ENCODE data around the gene OVCA2. TPM values are rescaled to one million over a fixed set of nuclear protein-coding genes. Genes with fewer than 3 reads are reported as not detected.

Gene OVCA2
- total RNA-seq, 1 donor from 2014 or later, result 25.6 TPM

- Mint-ChIP-seq H3K36me3 (ENCODE audit: low read depth) (peaks cover 7% of the 10 kb centered on the region), H3K4me1 (peaks cover 14% of the 10 kb centered on the region), H3K4me3 (no peak overlapping the region), H3K27me3 (ENCODE audit: low read depth) (peaks cover 66% of the 10 kb centered on the region), H3K27ac (ENCODE audit: unreplicated experiment) (no peak overlapping the region), H3K9me3 (no peaks in the 10 kb centered on the region)
- TF ChIP-seq, protein P1, sequence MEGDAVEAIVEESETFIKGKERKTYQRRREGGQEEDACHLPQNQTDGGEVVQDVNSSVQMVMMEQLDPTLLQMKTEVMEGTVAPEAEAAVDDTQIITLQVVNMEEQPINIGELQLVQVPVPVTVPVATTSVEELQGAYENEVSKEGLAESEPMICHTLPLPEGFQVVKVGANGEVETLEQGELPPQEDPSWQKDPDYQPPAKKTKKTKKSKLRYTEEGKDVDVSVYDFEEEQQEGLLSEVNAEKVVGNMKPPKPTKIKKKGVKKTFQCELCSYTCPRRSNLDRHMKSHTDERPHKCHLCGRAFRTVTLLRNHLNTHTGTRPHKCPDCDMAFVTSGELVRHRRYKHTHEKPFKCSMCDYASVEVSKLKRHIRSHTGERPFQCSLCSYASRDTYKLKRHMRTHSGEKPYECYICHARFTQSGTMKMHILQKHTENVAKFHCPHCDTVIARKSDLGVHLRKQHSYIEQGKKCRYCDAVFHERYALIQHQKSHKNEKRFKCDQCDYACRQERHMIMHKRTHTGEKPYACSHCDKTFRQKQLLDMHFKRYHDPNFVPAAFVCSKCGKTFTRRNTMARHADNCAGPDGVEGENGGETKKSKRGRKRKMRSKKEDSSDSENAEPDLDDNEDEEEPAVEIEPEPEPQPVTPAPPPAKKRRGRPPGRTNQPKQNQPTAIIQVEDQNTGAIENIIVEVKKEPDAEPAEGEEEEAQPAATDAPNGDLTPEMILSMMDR (conservative IDR thresholded peaks at IDR 0.05), result no peak
- no peak for DNase-seq (ENCODE audit: low read depth, low spot score)
Measured at GRCh38 chr17:2055292-2056205, 13.7 kb downstream of the OVCA2 start.

- Mint-ChIP-seq H3K36me3 (ENCODE audit: low read depth) (peaks cover 10% of the 10 kb centered on the region), H3K27me3 (ENCODE audit: low read depth) (peaks cover 68% of the 10 kb centered on the region), H3K4me3 (no peak overlapping the region), H3K4me1 (peaks cover 14% of the 10 kb centered on the region), H3K27ac (ENCODE audit: unreplicated experiment) (no peak overlapping the region), H3K9me3 (no peaks in the 10 kb centered on the region)
- TF ChIP-seq, protein P1 (conservative IDR thresholded peaks at IDR 0.05), result no peak
- DNase-seq (ENCODE audit: low read depth, low spot score), result no peak
Measured at GRCh38 chr17:2056206-2057174, 14.7 kb downstream of the OVCA2 start.

DNA sequence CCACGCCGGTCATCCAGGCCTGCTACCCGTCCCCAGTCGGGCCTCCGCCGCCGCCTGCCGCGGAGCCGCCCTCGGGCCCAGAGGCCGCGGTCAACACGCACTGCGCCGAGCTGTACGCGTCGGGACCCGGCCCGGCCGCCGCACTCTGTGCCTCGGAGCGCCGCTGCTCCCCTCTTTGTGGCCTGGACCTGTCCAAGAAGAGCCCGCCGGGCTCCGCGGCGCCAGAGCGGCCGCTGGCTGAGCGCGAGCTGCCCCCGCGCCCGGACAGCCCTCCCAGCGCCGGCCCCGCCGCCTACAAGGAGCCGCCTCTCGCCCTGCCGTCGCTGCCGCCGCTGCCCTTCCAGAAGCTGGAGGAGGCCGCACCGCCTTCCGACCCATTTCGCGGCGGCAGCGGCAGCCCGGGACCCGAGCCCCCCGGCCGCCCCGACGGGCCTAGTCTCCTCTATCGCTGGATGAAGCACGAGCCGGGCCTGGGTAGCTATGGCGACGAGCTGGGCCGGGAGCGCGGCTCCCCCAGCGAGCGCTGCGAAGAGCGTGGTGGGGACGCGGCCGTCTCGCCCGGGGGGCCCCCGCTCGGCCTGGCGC is 15.4 kb downstream of the OVCA2 start:
- H3K27ac Mint-ChIP-seq (ENCODE audit: unreplicated experiment), result no peak overlapping the region

GRCh38 chr17:2057760-2058585 is 16.2 kb downstream of the OVCA2 start:
- Mint-ChIP-seq H3K4me1 (peaks cover 18% of the 10 kb centered on the region), H3K4me3 (no peak overlapping the region), H3K36me3 (ENCODE audit: low read depth) (peaks cover 15% of the 10 kb centered on the region), H3K27ac (ENCODE audit: unreplicated experiment) (no peak overlapping the region), H3K9me3 (no peaks in the 10 kb centered on the region), H3K27me3 (ENCODE audit: low read depth) (peaks cover 73% of the 10 kb centered on the region)
- no peak for DNase-seq (ENCODE audit: low read depth, low spot score)
- TF ChIP-seq, protein P1 (conservative IDR thresholded peaks at IDR 0.05), result no peak

More for the DNA sequence above, 15.4 kb downstream of the OVCA2 start:
- Mint-ChIP-seq H3K9me3 (no peaks in the 10 kb centered on the region), H3K4me1 (peaks cover 12% of the 10 kb centered on the region), H3K36me3 (ENCODE audit: low read depth) (peaks cover 15% of the 10 kb centered on the region), H3K4me3 (no peak overlapping the region), H3K27me3 (ENCODE audit: low read depth) (peaks cover 68% of the 10 kb centered on the region)
- DNase-seq (ENCODE audit: low read depth, low spot score), result peak; percentile 29
- TF ChIP-seq, protein P1 (conservative IDR thresholded peaks at IDR 0.05), result no peak
